Measurements from ENCODE around the gene BTN3A1. TPM values are rescaled to one million over a fixed set of nuclear protein-coding genes. Genes with fewer than 3 reads are reported as not detected.

BTN3A1 gene
- 9.7 and 9.8 TPM in 2 replicates for total RNA-seq (ENCODE audit: low replicate concordance)

DNA sequence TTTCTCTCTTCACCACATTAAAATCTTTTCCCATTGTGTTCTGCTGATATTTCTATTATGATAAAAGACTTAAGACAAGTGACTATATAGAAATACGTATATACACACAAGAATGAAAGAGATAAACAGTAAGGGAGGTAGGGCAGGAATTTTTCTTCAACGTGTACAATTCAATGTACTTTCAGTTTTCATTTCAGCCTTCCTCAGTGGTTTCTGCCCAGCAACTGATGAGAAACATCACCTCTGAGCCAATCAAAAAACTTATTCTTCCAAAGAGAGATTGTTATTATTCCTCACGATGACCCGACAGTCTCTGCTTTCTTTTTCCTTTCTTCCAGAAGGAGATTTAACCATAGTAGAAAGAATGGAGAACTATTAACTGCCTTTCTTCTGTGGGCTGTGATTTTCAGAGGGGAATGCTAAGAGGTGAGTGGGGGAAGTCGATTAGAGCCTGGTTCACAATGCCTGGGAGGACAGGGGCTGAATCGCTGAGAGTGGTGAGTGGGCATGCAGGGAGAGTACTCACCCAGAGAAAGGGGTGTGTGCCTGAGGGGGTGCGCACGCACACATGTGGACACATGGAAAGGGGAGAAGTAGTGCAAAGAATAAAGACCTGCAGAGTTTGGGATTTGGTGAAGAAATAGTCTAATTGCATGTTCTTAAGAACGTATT lies at the start of gene BTN3A1:
BTN3A1 (plus strand) TSS at position 289 of the 672 bp plus-strand sequence. CDS start 3,289 bp downstream, outside the sequence.
- peak within 1 kb of the TSS; percentile 86 for H3K4me3 Mint-ChIP-seq
- Histone ChIP-seq H3K27me3 (no peaks in the 10 kb centered on the region), H3K4me1 (peaks cover 17% of the 10 kb centered on the region), H3K36me3 (no peaks in the 10 kb centered on the region), H3K4me3 (peak within 1 kb of the TSS; percentile 46), H3K9me3 (ENCODE audit: low read depth) (no peaks in the 10 kb centered on the region), H2AFZ (replicated peaks) (peak within 1 kb of the TSS; percentile 81), H3K9ac (no peak within 1 kb of the TSS), H3F3A (ENCODE audit: low read depth) (no peaks in the 10 kb centered on the region), H3K79me2 (ENCODE audit: low read depth) (no peaks in the 10 kb centered on the region), H3K27ac (no peak within 1 kb of the TSS), H3K4me2 (peak within 1 kb of the TSS; percentile 71), H4K20me1 (ENCODE audit: low read depth) (no peaks in the 10 kb centered on the region)
- no peaks in the 10 kb centered on the region for H3K27me3 Mint-ChIP-seq (ENCODE audit: insufficient read depth, low read depth)
- peaks cover 10% of the 10 kb centered on the region for H3K36me3 Mint-ChIP-seq
- no peaks in the 10 kb centered on the region for H3K9me3 Mint-ChIP-seq
- peaks cover 17% of the 10 kb centered on the region for H3K4me1 Mint-ChIP-seq
- TF ChIP-seq EZH2phosphoT487 (IDR thresholded peaks at IDR 0.05) (no peak), EZH2 (IDR thresholded peaks at IDR 0.05) (no peak)
- TF ChIP-seq, protein P1, sequence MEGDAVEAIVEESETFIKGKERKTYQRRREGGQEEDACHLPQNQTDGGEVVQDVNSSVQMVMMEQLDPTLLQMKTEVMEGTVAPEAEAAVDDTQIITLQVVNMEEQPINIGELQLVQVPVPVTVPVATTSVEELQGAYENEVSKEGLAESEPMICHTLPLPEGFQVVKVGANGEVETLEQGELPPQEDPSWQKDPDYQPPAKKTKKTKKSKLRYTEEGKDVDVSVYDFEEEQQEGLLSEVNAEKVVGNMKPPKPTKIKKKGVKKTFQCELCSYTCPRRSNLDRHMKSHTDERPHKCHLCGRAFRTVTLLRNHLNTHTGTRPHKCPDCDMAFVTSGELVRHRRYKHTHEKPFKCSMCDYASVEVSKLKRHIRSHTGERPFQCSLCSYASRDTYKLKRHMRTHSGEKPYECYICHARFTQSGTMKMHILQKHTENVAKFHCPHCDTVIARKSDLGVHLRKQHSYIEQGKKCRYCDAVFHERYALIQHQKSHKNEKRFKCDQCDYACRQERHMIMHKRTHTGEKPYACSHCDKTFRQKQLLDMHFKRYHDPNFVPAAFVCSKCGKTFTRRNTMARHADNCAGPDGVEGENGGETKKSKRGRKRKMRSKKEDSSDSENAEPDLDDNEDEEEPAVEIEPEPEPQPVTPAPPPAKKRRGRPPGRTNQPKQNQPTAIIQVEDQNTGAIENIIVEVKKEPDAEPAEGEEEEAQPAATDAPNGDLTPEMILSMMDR (IDR thresholded peaks at IDR 0.05) = no peak
- peak within 1 kb of the TSS; percentile 82 for H3K27ac Mint-ChIP-seq
- peak; percentile 59 for DNase-seq (ENCODE audit: low spot score)

- no peak overlapping the region for H2AFZ ChIP-seq (replicated peaks)
- TF ChIP-seq, protein P1 (IDR thresholded peaks at IDR 0.05) = no peak
- TF ChIP-seq EZH2 (IDR thresholded peaks at IDR 0.05) (no peak), EZH2phosphoT487 (IDR thresholded peaks at IDR 0.05) (no peak)
- no peaks in the 10 kb centered on the region for H3K4me1 ChIP-seq
- peaks cover 6% of the 10 kb centered on the region for H3K4me1 Mint-ChIP-seq
- H3K27ac Mint-ChIP-seq = no peak overlapping the region
- H3K4me3 ChIP-seq = no peak overlapping the region
- no peak for DNase-seq (ENCODE audit: low spot score)
- no peaks in the 10 kb centered on the region for H3K27me3 ChIP-seq
- peaks cover 7% of the 10 kb centered on the region for H3K27me3 Mint-ChIP-seq (ENCODE audit: insufficient read depth, low read depth)
- no peaks in the 10 kb centered on the region for H3K9me3 ChIP-seq (ENCODE audit: low read depth)
- H3K4me3 Mint-ChIP-seq = no peak overlapping the region
- H3K4me2 ChIP-seq = no peak overlapping the region
- H3K79me2 ChIP-seq (ENCODE audit: low read depth) = no peaks in the 10 kb centered on the region
- no peak overlapping the region for H3K27ac ChIP-seq
- no peaks in the 10 kb centered on the region for H3K9me3 Mint-ChIP-seq
- no peaks in the 10 kb centered on the region for H3F3A ChIP-seq (ENCODE audit: low read depth)
- no peaks in the 10 kb centered on the region for H3K36me3 Mint-ChIP-seq
- no peak overlapping the region for H3K9ac ChIP-seq
- H4K20me1 ChIP-seq (ENCODE audit: low read depth) = no peaks in the 10 kb centered on the region
- H3K36me3 ChIP-seq = no peaks in the 10 kb centered on the region
Observed at GRCh38 chr6:26352315-26352714, 49.8 kb upstream of the BTN3A1 start.

- H3K9me3 ChIP-seq (ENCODE audit: low read depth) = no peaks in the 10 kb centered on the region
- Mint-ChIP-seq H3K36me3 (no peaks in the 10 kb centered on the region), H3K4me3 (no peak overlapping the region), H3K27ac (no peak overlapping the region), H3K9me3 (no peaks in the 10 kb centered on the region), H3K4me1 (peaks cover 6% of the 10 kb centered on the region), H3K27me3 (ENCODE audit: insufficient read depth, low read depth) (peaks cover 5% of the 10 kb centered on the region)
- H3F3A ChIP-seq (ENCODE audit: low read depth) = no peaks in the 10 kb centered on the region
- H3K4me3 ChIP-seq = no peak overlapping the region
- no peak overlapping the region for H3K4me2 ChIP-seq
- H2AFZ ChIP-seq (replicated peaks) = no peak overlapping the region
- no peak overlapping the region for H3K27ac ChIP-seq
- no peak overlapping the region for H3K9ac ChIP-seq
- TF ChIP-seq EZH2phosphoT487 (IDR thresholded peaks at IDR 0.05) (no peak), EZH2 (IDR thresholded peaks at IDR 0.05) (no peak)
- TF ChIP-seq, protein P1 (IDR thresholded peaks at IDR 0.05) = no peak
- H3K79me2 ChIP-seq (ENCODE audit: low read depth) = no peaks in the 10 kb centered on the region
- H3K27me3 ChIP-seq = no peaks in the 10 kb centered on the region
- no peaks in the 10 kb centered on the region for H3K4me1 ChIP-seq
- H4K20me1 ChIP-seq (ENCODE audit: low read depth) = no peaks in the 10 kb centered on the region
- H3K36me3 ChIP-seq = no peaks in the 10 kb centered on the region
- DNase-seq (ENCODE audit: low spot score) = no peak
Observed at GRCh38 chr6:26354162-26354561, 47.9 kb upstream of the BTN3A1 start.
